ENCODE measurements around the gene CIB4.

Gene CIB4

DNA sequence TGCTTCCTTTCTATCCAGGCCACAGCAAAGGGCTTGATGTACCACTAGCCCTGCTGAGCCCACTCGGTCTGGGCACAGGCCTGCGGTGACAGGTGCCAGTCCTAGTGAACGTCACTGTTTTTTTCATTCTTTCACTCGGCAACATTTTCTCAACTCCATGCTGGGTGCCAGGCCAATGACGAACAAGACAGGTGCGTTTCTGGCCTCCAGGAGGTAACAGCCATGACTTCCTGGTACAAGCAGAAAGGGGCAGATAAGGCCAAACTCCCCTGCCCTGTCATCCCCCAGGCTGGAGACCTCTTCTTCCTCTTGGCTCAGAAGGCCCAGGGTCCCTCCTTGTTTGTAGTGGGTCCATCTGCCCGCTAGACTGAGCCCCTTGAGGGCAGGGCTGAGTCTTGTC lies 107.5 kb downstream of the CIB4 start:
- DNase-seq (ENCODE audit: low spot score), result no peak
- TF ChIP-seq, protein P1, sequence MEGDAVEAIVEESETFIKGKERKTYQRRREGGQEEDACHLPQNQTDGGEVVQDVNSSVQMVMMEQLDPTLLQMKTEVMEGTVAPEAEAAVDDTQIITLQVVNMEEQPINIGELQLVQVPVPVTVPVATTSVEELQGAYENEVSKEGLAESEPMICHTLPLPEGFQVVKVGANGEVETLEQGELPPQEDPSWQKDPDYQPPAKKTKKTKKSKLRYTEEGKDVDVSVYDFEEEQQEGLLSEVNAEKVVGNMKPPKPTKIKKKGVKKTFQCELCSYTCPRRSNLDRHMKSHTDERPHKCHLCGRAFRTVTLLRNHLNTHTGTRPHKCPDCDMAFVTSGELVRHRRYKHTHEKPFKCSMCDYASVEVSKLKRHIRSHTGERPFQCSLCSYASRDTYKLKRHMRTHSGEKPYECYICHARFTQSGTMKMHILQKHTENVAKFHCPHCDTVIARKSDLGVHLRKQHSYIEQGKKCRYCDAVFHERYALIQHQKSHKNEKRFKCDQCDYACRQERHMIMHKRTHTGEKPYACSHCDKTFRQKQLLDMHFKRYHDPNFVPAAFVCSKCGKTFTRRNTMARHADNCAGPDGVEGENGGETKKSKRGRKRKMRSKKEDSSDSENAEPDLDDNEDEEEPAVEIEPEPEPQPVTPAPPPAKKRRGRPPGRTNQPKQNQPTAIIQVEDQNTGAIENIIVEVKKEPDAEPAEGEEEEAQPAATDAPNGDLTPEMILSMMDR (IDR thresholded peaks at IDR 0.05; ENCODE audit: extremely low read depth, missing control alignments), result no peak

DNA sequence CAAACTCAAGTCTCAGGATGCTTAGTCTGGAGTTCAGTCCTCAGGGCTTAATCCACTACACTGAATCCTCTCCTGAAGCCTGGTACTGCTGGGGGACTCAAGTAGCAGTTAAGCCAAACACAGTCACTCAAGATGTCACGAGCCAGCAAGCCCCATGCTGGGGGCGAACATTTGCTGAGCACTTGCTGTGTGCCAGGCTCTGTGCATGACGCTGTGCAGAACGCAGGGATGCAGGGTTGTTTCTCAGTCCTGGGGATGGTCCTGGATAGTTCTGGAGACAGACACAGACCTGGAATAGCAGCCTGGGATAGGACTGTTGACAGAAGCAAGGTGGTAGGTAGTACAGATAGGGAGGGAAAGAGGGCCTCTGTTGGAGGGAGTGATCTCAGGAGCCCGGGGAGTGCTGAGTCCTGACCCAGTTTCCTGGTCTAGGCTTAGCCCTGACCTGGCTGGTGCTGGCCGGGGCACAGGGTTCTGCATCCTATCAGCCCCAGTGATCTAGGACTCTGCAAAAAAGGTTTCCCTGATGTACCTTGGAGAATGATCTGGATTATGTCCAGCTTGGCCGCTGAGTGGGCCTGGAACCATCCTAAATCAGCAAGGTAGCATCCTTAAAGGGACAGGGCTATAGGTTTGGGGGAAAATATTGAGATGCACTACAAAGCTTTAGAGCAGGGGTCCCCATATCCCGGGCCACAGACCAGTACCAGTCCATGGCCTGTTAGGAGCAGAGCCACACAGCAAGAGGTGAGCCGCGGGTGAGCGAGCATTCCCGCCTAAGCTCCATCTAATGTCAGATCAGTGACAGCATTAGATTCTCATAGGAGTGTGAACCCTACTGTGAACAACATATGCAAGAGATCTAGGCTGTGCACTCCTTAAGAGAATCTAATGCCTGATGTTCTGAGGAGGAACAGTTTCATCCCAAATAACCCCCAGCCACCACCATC lies 108.6 kb downstream of the CIB4 start:
- TF ChIP-seq, protein P1 (IDR thresholded peaks at IDR 0.05; ENCODE audit: extremely low read depth, missing control alignments), result no peak
- DNase-seq (ENCODE audit: low spot score), result no peak

Data from GM20000 (cell line).